Fibroblast of skin of left quadriceps (primary cell): ENCODE data around the gene RAB27A.
"Not testable (repeated sequence)": the region's sequence is repeated elsewhere in the genome, so short reads cannot be mapped to it uniquely, and the experiment has no call there.

Experiments
- DNase-seq, 2 experiments: peaks; one replicate each; pipeline ENCODE4 v3.0.0-alpha.2; 2013; ENCODE audit warnings: low read depth in 2 of 2

The RAB27A gene

DNA sequence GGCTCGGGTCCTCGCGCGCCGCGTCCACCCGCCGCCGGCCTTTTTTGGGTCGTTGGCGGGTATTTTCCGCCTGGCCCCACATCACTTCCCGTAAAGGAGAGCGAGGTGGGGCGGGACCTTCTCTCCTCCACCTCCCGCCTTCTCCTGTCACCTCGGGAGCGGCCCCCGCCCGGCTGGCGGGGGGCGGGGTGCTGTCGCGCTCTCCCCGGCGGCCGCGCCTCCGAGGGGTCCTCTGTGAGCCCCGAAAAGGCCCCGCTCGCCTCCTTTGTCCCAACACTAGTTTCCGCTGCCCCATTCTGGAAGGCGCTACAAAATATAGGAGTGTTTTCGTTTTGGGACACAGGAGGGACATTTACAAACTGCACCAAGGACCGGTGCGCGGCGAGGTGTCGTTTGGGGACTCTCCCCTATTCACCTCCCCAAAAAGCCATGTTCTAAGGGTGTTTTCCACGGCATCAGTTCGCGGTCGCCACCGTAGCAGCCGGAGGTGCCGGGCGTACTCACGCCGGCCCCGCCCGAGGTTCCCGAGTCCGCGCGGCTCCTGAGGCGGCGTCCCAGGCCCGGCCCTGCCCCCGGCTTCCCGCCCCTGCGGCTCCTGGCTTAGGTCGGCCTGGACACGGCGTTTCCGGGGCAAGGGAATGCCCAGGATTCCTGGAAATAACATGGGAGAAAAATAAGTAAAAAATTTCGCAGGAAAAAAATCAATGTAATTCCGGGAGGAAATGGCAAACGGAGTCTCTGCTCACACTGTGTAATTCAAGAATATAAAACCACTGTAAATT is at the start of gene RAB27A:
Gene RAB27A, minus strand, starts transcription at position 68 of the 782 bp plus-strand sequence. CDS start 54,879 bp downstream, outside the sequence.
- DNase-seq = no peak

DNA sequence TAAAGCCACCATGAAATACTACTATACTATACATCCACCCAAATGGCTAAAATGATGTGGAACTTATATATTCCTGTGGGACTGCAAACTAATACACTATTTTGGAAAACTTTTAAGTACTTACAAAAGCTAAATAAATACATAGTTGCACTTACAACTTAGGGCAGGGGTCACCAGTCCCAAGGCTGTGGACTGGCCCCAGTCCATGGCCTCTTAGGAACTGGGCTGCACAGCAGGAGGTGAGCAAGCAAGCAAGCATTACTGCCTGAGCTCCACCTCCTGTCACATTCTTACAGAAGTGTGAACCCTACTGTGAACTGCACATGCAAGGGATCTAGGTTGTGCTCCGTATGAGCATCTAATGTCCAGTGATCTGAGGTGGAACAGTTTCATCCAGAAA is 47.5 kb upstream of the RAB27A start:
- DNase-seq = no peak

DNA sequence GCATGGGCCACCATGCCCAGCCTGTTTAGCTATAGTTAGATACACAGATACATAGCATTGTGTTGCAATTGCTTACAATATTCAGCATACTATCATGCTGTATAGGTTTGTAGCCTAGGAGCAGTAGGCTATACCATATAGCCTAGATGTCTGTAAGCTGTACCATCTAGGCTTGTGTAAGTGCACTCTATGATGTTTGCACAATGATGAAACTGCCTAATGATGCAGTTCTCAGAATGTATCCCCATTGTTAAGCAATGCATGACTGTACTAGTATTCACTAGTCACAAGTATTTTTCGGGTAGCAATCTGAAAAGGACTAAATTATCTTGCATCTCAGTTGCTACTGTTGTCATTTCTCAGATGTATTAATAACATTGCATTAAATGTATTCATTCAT is 45.4 kb upstream of the RAB27A start:
- no peak for DNase-seq

DNA sequence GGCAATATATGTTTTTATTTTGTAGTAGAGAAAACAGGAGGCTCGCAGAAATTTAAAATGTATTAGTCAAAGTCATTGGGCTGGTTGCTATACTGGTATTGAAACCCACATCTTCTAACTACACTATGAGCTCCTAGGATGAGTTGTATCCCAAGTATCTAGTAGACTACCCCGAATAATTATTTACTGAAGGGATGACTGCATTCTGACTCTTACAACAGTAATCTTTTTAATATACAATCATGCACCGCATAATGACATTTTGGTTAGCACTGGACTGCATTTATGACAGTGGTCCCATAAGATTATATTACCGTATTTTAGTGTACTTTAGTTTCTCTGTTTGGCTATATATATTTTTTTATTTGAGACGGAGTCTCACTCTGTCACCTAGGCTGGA is 44.8 kb upstream of the RAB27A start:
- DNase-seq = no peak

DNA sequence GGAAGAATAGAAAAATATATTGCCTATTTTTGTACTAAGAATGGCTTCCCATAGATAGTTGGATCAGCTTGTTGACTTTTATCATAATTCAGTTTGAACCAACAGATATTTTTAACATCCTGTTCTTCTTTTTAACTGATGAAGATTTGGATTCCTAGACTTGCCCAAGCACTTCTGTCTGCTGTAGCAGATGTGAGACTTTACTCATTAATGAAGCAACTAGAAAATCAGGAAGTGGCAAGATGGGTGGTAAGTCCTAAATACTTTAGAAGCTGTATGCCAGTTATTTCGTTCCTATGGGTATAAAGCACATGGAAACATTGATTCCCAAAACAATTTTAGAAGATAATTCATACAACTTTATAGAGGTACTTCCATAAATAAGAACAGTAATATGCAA is 37.8 kb upstream of the RAB27A start:
- no peak for DNase-seq

DNA sequence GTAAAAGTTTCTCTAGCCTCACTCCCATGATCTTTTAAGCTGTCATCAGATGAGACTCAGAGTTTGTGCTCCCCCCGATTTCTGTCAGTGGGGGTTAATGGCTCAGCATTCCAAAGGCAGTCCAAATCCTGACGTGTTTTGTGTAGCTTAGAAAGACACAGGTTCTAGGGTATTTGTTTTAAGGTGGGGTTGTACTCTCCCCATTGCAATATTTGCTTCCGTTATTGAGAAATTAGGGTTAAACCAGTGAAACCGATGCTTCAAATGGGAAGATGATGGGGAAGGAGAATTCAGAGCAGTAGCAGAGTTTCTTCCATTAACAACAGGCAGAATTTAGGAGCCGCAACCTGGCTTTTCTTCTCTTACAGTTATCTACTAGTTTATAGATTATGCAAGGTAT is 32.9 kb upstream of the RAB27A start:
- no peak for DNase-seq

DNA sequence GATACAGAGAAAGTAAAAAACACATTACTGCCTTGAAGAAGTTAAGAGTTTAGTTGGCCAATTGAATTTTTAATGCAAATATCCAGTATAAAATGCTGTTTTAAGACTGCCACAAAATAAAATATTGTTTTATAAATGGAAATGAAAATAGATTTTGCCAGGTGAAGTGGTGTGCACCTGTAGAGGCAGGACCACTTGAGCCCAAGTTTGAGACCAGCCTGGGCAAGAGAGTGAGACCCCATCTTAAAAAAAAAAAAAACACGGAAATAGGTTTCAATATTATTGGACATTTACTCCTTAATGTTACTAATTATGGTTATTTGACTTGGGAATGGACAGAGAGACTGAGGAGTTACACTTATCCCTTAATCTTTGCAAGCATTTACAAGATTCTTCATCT is 31.4 kb upstream of the RAB27A start:
- no peak for DNase-seq

DNA sequence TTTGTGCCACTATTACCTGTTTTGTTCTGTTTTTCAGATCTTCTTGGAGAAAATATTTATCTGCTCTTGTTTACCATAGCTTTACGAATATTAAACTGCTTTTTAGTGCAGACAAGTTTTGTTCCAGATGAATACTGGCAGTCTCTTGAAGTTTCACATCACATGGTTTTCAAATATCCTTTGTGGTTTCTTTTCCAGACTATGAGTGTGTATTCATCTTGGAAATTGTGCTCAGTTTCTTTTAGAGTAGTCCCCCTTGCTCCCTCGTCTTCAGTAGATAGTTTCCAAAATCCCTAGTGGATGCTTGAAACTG is 30.6 kb upstream of the RAB27A start:
- DNase-seq = no peak

DNA sequence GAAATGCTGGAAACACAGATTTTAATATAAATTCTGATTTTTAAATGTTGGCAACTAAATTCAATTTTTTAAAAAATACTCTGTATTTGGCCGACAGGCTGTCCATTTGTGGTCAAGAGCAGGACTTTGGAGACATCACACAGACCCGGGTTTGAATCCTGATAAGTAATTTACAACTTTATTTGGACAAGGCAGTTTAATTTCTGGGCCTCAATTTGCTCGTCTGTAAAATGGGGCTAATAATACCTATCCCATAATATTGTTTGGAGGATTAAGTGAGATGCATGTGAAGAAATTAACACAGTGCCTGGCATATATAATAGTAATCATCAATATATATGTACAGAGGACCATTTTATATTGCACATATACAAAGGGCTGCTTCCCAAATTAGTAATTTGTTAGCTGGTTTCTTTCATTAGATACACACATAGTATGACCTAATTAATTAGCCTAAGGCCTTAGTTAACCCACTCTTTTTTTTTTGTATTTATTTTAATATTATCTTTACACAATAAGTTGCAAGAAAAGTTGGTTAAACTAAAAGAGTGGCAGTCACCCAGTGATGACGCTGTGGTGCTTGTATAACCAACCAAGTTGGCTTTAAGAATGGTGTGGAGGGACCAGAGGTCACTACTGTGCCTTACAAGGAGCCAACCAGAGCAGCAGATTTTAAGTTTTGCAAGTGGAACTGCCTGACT is 30.1 kb upstream of the RAB27A start:
- no peak for DNase-seq

DNA sequence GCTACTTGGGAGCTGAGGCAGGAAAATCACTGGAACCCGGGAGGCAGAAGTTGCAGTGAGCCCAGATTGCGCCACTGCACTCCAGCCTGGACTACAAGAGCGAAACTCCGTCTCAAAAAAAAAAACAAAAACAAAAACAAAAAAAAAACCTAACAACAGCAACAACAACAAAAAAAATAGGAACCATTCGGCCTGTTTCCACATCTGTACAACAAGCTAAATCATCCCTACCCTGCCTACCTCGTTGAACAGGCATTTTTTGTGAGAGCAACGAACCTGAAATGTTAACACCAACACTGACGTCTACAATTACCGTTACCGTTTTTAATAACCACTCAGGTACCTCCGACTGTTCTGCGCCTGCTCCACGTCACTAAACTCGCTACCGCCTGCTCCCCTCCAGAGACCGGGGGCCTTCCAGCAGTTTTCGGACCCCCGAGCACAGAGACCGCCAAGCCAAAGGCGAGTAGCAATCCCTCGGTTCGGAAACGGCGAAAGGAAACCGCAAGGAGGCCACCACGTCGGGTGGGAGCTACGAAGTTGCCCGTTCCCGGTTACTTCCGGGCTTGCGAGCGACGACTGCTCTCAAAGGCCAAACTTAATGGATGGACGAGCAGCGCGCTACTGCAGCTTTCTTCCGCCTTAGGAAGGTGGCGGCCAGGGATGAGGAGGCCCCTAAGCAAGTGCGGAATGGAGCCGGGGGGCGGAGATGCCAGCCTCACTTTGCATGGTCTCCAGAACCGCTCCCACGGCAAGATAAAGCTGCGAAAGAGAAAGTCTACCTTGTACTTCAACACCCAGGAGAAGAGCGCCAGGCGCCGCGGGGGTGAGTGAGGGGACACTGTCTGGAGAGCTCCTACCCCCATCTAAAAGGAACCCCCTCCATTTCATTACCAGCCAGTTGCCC is 29.2 kb upstream of the RAB27A start, which contains the start of the genes PIGB and PIGBOS1:
Gene PIGB, plus strand, starts transcription at position 635 of the 907 bp plus-strand sequence. Its CDS starts 29 bp downstream, at position 664.
Gene PIGBOS1, minus strand, starts transcription at position 536 of the 907 bp plus-strand sequence. CDS start 1,331 bp downstream, outside the sequence.
- peak; percentile 72 to 75 for DNase-seq

DNA sequence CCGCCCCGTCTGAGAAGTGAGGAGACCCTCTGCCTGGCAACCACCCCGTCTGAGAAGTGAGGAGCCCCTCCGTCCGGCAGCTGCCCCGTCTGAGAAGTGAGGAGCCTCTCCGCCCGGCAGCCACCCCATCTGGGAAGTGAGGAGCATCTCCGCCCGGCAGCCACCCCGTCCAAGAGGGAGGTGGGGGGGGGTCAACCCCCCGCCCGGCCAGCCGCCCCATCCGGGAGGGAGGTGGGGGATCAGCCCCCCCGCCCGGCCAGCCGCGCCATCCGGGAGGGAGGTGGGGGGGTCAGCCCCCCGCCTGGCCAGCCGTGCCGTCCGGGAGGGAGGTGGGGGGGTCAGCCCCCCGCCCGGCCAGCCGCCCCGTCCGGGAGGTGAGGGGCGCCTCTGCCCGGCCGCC is 13.2 kb upstream of the RAB27A start:
- not testable (repeated sequence) for DNase-seq

DNA sequence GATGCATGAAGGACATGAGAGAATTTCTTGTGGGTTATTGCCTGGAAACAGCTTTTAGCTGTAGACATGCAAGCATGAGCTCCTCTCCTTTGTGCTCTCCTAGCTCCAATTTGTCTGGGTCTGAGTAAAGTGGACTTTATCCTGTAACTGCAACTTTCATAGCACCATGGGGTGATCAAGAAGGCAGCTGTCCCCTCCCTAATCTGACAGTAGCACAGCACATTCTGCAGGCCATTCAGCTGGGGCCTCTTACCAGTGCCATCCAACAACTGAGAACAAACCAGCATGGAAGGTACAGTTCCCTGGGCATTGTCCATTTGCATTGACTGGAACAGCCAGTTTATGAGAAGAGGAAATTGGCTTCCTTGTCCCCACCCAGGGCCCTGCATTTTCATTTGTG is 7.7 kb upstream of the RAB27A start:
- DNase-seq = no peak

DNA sequence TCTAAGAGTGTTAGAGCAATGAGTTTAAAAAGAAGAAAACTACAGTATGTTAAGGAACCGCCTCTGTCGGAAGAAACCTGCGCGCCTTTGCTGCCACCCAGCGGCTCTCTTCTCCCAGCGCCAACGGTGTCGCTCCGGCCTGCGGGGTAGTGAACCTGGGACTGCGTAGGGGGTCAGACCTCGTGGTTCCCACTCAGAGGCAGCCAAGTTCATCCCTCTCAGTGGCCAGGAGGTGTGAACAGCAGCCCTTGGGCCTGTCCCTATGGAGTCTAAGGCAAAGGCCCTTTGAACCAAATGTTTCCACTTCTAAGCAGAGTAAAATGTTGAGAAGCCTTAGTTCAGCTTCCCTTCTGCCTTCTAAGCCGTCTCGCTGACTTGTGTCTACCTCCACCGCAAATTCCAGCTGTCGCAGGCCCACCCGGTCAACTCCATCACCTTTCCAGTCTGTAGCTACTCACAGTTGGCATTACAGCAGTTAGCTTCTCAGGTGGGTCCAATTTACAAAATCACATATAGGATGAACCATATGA is 980 bp upstream of the RAB27A start:
- peak; percentile 54 to 59 for DNase-seq

DNA sequence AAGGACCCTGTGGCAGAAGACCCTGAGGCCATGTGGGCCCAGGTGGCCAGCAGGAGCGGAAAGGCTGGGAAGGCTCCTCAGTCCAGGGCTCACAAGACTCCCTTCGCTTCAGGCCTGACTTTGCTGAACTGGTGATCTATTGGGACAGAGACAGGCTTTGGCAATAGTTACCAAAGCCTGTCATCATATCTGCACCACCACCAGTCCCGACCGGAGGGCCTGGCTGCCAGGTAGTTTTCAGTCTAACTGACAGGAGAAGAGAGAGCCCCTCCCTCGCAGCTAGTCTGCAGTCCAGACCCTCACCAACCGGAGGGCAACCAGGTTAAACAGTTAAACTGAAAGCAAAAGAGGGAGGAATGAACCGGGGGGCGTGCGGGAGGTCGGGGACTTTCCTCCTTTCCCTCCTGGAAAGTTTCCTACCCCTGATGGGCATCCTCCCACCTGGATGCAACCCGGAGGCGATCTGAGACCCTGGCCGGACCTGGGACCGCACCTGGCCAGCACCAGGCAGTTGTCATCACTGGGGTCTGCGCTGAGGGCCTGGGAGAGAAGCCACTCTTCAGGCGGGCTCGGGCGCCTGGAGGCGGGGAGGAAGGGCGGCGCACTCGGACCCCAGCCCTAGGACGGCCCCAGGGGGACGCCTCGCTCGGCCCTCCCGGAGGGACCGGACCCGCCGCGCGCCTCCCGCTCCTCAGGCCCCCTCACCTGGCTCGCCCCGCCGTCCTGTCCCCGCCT is 435 bp downstream of the RAB27A start:
- no peak for DNase-seq

DNA sequence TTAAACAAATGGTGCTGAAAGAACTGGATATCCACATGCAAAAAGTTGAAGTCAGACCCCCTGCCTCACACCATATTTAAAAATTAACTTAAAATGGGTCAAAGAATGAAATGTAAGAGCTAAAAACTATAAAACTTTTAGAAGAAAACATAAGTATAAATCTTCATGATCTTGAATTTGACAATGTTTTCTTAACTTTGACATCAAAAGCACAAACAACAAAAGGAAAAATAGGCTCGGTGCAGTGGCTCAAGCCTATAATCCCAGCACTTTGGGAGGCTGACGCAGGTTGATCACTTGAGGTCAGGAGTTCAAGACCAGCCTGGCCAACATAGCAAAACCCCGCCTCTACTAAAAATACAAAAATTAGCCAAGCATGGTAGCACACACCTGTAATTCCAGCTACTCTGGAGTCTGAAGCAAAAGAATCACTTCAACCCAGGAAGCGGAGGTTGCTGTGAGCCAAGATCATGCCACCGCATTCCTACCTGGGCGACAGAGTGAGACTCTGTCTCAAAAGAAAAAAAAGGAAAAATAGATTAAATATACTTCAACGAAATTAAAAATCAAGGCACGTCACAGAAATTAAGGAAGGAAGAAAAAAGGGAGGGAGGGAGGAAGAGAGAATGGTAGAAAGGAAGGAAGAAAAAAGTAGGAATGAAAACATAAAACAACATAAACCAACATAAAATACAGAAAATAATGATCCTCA is 1.5 kb downstream of the RAB27A start:
- no peak for DNase-seq

DNA sequence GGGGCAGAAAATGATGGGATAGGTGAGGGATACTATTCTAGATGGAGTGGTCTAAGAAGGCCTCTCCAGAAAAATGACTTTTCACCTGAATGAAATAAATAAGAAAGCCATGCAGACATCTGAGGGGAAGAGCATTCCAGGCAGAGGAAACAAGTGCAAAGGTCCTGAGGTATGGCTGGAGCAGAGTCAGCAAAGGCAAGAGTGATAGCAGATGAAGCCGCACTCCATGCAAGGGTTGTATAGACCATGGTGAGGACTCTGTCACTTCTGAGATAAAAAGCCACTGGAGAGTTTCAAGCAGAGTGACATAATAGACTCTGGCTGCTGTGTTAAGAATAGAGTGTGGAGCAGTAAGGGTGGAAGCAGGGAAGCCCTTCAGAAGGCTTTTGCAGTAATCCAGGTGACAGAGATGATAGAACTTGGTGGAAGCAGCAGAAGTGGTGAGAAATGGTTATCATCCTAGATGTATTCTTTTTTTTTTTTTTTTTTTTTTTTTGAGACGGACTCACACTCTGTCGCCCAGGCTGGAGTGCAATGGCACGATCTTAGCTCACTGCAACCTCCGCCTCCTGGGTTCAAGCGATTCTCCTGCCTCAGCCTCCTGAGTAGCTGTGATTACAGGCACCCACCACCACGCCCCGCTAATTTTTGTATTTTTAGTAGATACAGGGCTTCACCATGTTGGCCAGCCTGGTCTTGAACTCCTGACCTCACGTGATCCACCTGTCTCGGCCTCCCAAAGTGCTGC is 3.0 kb downstream of the RAB27A start:
- DNase-seq = not testable (repeated sequence)

DNA sequence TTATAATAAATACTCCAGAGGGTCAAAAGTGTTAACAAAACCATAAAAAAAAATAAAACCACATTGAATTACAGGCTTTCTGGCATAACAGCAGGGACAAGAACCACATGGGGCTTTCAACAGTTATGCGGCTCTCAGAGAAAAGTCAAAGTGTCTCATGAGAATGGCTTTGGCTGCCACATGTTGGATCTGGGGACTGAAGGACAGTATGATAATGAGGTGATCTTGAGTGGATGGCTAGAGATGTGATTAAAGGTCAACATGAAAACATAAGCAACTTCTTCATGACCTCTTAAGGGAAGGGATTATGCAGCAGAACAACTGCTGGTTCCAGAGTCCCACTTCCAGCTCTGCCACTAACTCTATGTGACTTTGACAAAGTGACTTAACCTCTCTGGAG is 5.2 kb downstream of the RAB27A start:
- no peak for DNase-seq

DNA sequence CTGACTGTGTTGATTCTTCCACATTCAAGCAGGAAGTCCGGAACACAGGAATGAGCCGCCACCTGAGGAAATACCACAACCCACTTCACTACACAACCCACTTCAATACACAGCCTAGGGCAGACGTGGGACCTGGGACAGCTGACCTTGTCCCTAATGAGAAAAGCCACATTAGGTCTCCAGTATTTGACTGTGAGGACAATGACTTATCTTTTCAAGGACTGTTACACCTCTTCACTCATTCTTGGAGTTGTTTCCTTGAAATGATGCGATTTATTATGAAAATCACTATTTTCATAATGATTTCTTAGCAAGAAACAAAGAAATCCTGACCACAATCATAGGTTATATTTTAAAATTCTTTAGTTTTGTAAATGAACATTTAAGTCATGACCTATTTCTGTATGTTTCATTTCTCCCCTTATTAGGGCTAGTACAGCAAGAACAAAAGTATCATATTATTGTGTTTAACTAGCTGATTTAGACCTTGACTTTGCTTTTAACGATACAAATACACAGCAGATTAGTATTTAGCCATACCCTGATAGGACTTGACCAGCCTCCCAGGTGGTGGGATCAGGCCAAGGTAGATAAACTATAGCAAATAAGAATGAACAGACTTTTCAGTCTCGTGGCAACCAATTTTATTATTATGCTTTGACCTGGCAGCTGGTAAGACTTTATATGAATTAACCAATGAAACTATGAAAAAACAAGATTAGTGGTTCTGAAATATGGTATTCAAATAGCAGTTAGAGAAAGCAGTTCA is 6.0 kb downstream of the RAB27A start:
- no peak for DNase-seq

DNA sequence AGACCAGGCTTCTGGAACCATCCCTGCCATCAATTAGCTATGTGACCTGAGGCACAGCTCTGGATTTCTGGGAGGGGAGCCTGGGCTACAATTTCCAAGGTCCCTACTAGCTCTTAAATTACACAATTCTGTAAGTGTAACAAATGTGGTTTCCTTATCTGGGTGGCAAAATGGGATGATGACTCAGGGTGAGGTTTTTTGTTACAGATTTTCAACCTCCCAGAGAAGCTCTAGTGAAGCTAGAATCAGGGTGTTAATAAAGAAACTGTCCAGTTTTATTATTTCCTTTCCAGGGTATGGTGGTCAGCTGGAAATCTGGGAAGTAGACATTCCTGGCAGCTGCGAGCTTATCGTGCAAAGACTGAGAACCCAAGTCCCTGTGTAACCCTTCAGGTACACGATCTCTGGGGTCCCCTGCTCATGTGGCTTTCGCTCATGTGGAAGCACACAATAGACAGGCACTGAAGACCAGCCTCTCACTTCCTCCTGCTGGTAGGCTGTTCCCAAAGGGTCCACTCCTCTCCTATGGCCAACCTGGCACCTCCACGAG is 7.3 kb downstream of the RAB27A start:
- peak; percentile 56 to 67 for DNase-seq
